A673 (cell line): ENCODE measurements around the gene PABPC1L2B. TPM values are rescaled to one million over a fixed set of nuclear protein-coding genes. Genes with fewer than 3 reads are reported as not detected.
"Not testable (repeated sequence)": the region's sequence is repeated elsewhere in the genome, so short reads cannot be mapped to it uniquely, and the experiment has no call there.

Experiments
- Bru-seq: library from RNA; stranded (reverse); fragments of 400-500 nt; gene quantifications from one replicate; lab custom pipeline; 2021; lab: Mats Ljungman, UMichigan
- BruChase-seq, 2 experiments: library from RNA; stranded (reverse); fragments of 400-500 nt; gene quantifications; one replicate each; lab custom pipeline; 2021; lab: Mats Ljungman, UMichigan
- BruUV-seq: library from RNA; stranded (reverse); fragments of 400-500 nt; replicated peaks from 2 replicates; lab custom pipeline; 2021; lab: Mats Ljungman, UMichigan
- CTCF ChIA-PET: fragments of 300-600 bp; sonication (Branson Sonifier 250); formaldehyde crosslinking; loops from one replicate; lab custom pipeline; 2022; ENCODE audit warnings: antibody characterized with exemption; lab: Charles Lee
- POLR2A ChIA-PET: fragments of 300-600 bp; sonication (Branson Sonifier 250); formaldehyde crosslinking; loops from one replicate; lab custom pipeline; 2022; ENCODE audit warnings: antibody characterized with exemption; ENCODE audit not compliant: low non-redundant PET; lab: Charles Lee
- DNase-seq: peaks from one replicate; pipeline ENCODE4 v3.0.0-alpha.2; 2015; ENCODE audit warnings: low spot score
- H3K27ac ChIP-seq: fragments of 200-600 bp; sonication (generic); 2 replicates; pipeline ENCODE4 v1.5.1; 2016; ENCODE audit warnings: mixed run types, low read depth, mild to moderate bottlenecking, mixed read lengths, antibody characterized with exemption, low read length; ENCODE audit not compliant: poor library complexity, severe bottlenecking
- H3K27me3 ChIP-seq: fragments of 200-600 bp; sonication (generic); replicated peaks from 2 replicates; pipeline ENCODE4 v1.6.1; 2017; ENCODE audit warnings: mixed run types, low read depth, mild to moderate bottlenecking, mixed read lengths, antibody characterized with exemption, low read length; ENCODE audit not compliant: insufficient read depth, poor library complexity
- H3K36me3 ChIP-seq: fragments of 200-600 bp; sonication (generic); 2 replicates; pipeline ENCODE4 v1.6.1; 2016; ENCODE audit warnings: mixed run types, mild to moderate bottlenecking, mixed read lengths, antibody characterized with exemption, low read length; ENCODE audit not compliant: insufficient read depth, poor library complexity, severe bottlenecking
- H3K4me1 ChIP-seq: fragments of 200-600 bp; sonication (generic); 2 replicates; pipeline ENCODE4 v1.6.1; 2017; ENCODE audit warnings: mixed run types, mild to moderate bottlenecking, mixed read lengths, antibody characterized with exemption, low read length; ENCODE audit not compliant: insufficient read depth, poor library complexity, severe bottlenecking
- H3K4me3 ChIP-seq: fragments of 200-600 bp; sonication (generic); 2 replicates; pipeline ENCODE4 v1.5.1; 2016; ENCODE audit warnings: low read depth, mixed run types, mild to moderate bottlenecking, mixed read lengths, low read length; ENCODE audit not compliant: poor library complexity, severe bottlenecking
- H3K9me3 ChIP-seq: fragments of 200-600 bp; sonication (generic); 2 replicates; pipeline ENCODE4 v1.6.1; 2016; ENCODE audit warnings: mixed run types, low read depth, mild to moderate bottlenecking, mixed read lengths, antibody characterized with exemption, low read length; ENCODE audit not compliant: poor library complexity, severe bottlenecking
- intact Hi-C: fragments of 100-400 bp; cut with micrococcal nuclease; formaldehyde crosslinking; loops from one replicate; pipeline ENCODE4 v1.10.0; 2022; ENCODE audit not compliant: unreplicated experiment
- long read RNA-seq: library from polyadenylated mRNA; stranded (forward); transcript quantifications from one replicate; pipeline ENCODE4 v2.0.0, GENCODE V29; 2022
- total RNA-seq: library from RNA; stranded (reverse); gene quantifications from 2 replicates; pipeline ENCODE4 v1.2.3, GENCODE V29; 2021

Gene PABPC1L2B
- total RNA-seq (not detected in 2 replicates), Bru-seq, nascent RNA (not detected), BruChase-seq, experiment 1, labeled RNA remaining after a 2-hour chase (not detected), BruChase-seq, experiment 2, labeled RNA remaining after a 6-hour chase (not detected)
- long read RNA-seq, result 0 reads

DNA sequence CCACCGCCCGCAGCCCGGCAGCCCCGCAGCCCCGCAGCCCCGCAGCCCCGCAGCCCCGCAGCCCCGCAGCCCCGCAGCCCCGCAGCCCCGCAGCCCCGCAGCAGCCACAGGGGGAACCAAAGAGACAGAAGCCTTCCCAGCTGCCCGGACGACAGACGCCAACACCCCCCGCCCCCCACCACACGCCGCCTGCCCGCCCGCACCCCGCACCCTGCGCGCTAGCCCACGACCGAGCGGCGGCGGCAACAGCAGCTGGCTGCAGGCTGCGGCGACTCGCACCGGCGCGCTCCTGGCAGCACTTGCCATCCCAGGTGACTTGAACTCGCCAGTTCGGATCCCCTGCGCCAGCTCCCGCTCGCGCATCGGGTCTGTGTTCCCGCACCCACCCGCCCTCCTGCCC is at the start of gene PABPC1L2B:
Gene PABPC1L2B (plus strand): TSS at position 207 of the 400 bp plus-strand sequence. CDS start 704 bp downstream, outside the sequence.
- POLR2A ChIA-PET, H3K27ac ChIP-seq, H3K9me3 ChIP-seq, CTCF ChIA-PET, BruUV-seq, H3K27me3 ChIP-seq, H3K4me1 ChIP-seq, intact Hi-C loops, H3K4me3 ChIP-seq, H3K36me3 ChIP-seq, DNase-seq: not testable (repeated sequence)

DNA sequence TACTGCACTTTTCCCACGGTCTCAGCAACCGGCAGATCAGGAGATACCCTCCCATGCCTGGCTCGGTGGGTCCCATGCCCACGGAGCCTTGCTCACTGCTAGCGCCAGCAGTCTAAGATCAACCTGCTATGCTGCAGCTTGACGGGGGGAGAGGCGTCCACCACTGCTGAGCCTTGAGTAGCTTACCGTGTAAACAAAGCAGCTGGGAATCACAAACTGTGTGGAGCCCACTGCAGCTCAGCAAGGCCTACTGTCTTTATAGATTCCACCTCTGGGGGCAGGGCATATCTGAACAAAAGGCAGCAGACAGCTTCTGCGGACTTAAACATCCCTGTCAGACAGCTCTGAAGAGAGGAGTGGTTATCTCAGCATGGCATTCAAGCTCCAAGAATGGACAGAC is 42.8 kb upstream of the PABPC1L2B start:
- H3K9me3 ChIP-seq, DNase-seq, H3K4me3 ChIP-seq, H3K4me1 ChIP-seq, BruUV-seq, H3K27me3 ChIP-seq, H3K27ac ChIP-seq, POLR2A ChIA-PET, CTCF ChIA-PET, H3K36me3 ChIP-seq, intact Hi-C loops: not testable (repeated sequence)

- H3K27me3 ChIP-seq, H3K9me3 ChIP-seq, CTCF ChIA-PET, H3K4me3 ChIP-seq, H3K4me1 ChIP-seq, POLR2A ChIA-PET, DNase-seq, BruUV-seq, H3K36me3 ChIP-seq, H3K27ac ChIP-seq, intact Hi-C loops: not testable (repeated sequence)
Measured at GRCh38 chrX:72971859-72972258, 30.9 kb upstream of the PABPC1L2B start.

DNA sequence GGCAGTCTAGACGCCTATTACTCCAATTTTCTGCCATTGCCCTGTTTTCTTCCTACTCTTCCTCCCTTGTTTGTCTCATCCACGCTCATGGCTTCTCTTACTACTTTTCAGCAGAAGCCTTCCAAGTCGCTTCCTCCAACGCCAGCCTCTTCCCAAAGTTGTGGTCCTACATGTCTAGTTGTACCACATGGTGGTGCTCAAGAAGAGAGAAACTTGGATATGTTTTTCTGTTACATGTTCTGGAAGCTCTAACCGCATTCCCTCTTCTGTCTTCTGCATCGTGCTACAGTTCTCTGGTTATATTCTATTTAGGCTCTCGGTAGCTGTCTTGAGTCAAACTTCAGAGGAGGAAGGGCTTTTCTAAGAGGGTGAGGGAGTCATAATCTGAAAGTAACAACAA is 27.9 kb upstream of the PABPC1L2B start:
- H3K9me3 ChIP-seq, H3K27ac ChIP-seq, H3K36me3 ChIP-seq, BruUV-seq, H3K27me3 ChIP-seq, intact Hi-C loops, CTCF ChIA-PET, DNase-seq, H3K4me3 ChIP-seq, H3K4me1 ChIP-seq, POLR2A ChIA-PET: not testable (repeated sequence)

GRCh38 chrX:72980894-72981469 is 21.8 kb upstream of the PABPC1L2B start:
- H3K9me3 ChIP-seq, H3K4me1 ChIP-seq, CTCF ChIA-PET, intact Hi-C loops, H3K27me3 ChIP-seq, BruUV-seq, H3K4me3 ChIP-seq, POLR2A ChIA-PET, H3K36me3 ChIP-seq, DNase-seq, H3K27ac ChIP-seq: not testable (repeated sequence)

DNA sequence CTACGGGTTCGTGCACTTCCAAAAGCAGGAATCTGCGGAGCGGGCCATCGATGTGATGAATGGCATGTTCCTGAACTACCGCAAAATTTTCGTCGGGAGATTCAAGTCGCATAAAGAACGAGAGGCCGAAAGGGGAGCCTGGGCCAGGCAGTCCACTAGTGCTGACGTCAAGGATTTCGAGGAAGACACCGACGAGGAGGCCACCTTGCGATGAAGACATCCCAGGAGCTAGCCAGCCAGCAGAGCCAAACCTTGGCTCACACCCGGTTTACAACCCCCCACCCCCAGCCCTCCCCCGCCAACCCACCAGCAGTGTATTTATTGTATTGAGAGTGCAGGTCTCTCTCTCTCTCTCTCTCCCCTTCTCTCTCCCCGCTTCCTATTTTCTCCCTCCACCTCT is 1.3 kb downstream of the PABPC1L2B start:
- BruUV-seq, DNase-seq, H3K36me3 ChIP-seq, POLR2A ChIA-PET, CTCF ChIA-PET, H3K4me1 ChIP-seq, H3K27me3 ChIP-seq, H3K4me3 ChIP-seq, H3K27ac ChIP-seq, intact Hi-C loops, H3K9me3 ChIP-seq: not testable (repeated sequence)
